NCI-H128 (cell line): ENCODE measurements around the gene G6PC3.

Experiments
- DNase-seq: peaks from one replicate; lab custom pipeline; 2025; ENCODE audit not compliant: unreplicated experiment; lab: John Stamatoyannopoulos, UW

The G6PC3 gene

DNA sequence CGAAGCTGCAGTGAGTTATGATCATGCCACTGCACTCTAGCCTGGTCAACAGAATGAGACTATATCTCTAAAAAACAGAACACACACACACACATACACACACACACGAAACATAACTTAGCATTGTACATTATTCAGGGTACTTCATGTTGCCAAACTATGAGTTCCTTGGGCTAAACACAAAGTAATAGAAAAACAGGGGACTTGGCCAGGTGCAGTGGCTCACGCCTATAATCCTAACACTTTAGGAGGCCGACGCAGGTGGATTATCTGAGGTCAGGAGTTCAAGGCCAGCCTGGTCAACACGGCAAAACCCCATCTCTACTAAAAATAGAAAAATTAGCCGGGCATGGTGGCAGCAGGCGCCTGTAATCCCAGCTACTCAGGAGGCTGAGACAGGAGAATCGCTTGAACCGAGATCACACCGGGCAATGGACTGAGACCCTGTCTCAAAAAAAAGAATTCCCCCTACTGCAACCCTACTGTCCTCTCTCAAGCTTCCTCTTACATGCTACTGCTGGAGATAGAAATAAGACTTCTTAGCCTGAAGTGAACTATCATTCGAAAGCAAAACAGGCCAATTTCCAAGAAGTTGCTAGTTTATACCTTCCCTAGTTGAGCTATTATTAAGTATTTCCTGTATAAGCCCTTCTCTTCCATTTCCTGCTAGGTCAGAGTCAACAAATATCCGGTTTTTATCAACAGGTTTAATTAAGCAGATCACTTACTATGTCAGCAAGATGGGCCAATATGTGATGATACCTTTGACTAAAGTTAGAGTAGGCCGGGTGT is 11.2 kb upstream of the G6PC3 start:
- DNase-seq = no peak

DNA sequence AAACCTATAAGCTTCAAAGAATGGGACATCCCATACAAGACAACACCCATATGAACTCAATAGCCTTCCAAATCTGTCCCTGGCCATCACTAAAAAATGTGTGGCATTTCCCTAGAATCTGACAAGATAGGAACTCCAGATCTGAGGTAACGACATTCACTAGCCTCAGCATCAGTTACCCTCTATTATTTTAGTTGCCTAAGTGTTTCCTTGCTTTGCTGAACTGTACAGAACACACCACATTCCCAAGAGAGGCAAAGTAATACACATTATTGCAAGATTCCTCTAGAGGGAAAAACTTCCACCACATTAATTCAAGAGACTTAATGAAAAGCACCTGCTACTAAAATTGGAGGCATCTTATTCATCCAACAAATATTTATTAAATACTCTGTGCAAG is 9.1 kb upstream of the G6PC3 start:
- DNase-seq = no peak

DNA sequence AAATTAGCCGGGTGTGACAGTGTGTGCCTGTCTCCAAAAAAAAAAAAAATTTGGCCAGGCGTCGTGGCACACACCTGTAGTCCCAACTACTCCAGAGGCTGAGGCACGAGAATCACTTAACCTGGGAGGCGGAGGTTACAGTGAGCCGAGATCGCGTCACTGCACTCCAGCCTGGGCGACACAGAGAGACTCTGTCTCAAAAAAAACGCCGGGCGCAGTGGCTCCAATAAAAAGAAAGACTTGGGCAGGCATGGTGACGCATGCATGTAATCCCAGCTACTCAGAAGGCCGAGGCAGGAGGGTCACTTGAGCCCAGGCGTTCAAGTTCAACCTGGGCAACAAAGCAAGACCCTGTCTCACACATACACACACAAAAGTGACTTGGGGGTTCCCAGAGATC is 7.7 kb upstream of the G6PC3 start:
- no peak for DNase-seq

DNA sequence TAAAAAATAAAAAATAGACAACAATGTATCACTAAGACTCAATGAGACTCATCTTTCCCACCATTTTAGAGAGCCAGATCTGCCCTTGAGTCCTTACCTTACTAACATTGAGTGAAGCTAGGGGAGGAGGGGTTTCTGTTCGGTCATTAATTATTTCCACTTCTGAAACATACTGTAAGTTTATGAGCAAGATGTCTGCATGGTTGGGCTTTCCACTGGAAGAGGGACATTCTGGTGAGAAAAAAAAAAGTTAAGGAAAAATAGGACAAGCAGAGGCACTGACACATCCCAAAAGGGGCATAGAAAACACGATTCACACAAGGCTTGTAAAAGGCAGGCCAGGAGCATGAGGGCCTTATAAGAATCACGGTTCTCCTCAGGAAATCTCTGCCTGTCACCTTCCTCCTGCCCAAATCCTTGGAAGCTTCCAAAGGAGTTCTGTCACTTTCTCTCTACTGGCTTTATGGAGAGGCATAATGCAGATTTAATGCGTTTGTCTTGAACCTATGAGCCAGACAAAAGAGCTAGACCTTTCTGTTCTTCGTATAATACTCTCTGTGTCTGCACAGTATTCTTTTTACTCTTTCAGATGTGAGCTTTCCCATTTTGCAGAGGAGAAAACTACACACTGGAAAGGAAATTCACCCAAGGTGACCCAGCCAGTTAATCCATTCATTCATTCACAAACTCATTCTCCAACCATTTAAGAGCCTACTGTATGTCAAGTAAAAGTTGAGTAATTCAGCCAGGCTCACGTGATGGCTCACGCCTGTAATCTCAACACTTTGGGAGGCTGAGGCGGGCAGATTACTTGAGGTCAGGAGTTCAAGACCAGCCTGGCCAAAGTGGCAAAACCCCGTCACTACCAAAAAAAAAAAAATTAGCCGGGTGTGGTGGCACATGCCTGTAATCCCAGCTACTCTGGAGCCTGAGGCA is 6.6 kb upstream of the G6PC3 start:
- no peak for DNase-seq

DNA sequence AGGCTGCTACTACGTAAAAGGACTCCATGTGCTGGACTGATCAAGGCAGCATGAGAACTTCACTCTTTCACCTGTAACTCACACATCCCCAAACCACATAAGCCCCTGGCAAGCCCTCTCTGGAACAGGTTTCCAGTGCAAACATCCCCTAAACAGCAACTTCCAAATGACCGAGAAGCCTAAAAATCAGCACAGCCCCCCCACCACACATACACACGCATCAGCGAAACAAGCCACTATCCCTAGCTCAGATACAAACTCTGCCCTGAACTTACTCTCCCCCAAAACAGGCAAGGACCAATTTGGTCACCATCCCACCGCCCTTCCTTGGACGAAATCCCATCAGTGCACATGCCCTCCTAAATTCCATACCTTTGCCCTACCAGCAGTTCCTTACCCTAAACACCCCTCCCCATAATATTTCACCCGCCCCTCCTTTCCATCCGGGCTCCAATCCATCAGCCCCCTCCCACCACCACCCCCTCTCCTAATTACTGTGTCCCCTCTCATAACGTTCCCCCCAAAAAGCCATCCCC is 4.8 kb upstream of the G6PC3 start:
- no peak for DNase-seq

DNA sequence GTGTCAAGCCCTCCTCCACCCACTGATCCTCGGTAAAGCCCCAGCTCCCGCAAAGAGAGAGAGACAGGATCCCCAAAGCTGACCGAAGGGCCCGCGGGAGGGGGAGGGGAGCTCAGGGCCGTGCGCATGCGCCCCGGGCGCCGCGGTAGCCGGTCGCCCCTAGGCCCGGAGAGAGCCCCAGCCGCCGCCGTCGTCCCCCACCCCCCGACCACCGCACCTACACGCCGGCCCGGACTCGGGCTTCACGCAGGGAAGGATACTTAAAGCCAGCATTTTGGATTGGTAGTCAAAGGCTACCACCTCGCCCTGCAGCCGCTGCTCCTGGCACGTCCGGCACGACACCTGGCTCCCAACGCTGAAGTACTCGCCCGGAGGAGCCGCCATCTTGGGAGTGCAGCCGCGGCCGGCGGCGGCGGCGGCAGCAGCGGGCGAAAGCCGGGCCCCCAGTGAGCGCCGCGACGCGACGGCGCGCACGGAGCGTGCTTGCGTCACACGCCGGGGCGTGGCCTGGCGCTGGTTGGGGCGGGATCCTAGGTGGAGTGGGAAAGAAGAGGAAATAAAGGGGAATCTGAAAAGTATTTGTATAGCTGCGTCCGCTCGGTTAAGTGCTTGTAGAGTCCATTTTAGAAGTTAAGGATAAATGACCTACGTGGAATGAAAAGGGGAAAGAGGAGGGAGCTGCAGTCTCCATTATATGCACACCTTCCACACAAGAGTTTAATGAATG is 4.2 kb upstream of the G6PC3 start, which contains the start of gene LSM12:
TSS of gene LSM12 (minus strand) at position 468 of the 727 bp plus-strand sequence. CDS start at position 384, 84 bp downstream.
- peak; percentile 37 for DNase-seq

DNA sequence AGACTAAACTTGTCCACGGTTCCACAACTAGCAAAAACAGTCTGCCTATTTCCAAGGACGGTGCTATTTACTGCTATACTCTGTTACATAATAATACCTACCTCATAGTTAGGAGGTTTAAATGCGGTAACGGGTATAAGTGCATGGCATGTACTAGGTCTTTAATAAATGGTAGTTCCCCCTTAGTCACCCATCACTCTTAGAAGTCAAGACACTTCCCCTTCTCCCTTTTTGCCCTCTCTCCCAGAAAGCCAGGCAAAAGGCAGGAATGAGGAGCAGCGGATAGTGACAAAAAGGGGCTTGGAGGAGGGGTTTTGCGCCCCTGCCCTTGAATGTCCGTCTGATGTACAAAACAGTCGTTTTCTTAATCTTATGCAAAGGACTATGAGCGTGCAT is 3.0 kb upstream of the G6PC3 start:
- no peak for DNase-seq

DNA sequence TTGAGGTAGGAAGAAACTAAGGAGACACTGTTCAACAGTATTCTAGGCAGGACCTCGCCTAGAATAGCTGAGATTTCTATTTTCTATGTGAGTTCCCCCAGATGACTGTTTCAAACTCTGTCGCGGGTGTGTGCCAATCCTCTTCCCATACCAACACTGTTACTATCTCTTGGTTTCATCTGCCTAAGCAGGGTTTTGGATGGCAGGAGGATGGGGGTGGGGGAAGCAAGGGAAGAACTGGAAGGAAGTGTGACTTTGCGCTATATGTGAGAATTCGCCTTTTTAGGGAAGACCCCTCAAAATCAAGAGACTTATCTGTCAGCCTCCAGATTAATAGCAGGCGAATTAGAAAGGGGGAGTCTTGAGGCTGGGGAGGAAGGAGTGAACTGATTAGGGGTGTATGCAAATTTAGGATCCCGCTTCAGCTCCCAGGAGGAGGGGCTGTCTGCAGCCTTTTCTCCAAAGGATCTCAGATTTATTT is 521 bp upstream of the G6PC3 start:
- DNase-seq = no peak

DNA sequence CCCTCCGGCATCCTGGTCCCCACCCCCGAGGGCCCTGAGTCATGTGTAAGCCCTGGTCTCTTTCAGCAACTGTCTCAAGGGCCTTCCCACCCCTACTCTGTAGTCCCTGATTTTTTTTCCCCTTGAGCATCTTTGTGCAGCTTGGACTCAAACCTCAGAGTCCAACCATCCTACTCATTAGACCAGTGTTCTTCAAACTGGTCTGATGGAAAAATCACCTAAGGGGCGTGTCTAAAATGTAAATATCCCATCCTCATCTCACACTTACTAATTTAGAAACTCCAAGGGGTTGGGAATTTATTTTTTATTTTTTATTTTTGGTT is 624 bp downstream of the G6PC3 start:
- DNase-seq = no peak

DNA sequence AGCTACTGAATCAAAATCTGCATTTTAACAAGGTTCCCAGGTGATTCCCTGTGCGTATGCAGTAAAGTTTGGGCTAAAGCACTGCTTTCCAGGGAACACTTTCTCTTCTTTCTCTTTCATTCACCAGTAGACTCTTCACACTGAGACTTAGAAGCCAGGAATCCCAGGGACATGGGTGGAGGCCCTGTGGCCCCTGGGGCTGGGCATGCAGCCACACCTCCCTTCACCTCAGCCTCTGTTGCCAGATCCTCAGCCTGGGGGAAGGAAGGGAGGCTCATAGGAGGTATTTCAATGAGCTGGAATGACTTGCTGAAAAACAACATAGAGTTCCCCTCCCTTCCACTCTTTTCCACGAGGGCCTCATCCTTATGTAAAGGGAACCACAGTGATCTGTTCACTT is 1.2 kb downstream of the G6PC3 start:
- no peak for DNase-seq

DNA sequence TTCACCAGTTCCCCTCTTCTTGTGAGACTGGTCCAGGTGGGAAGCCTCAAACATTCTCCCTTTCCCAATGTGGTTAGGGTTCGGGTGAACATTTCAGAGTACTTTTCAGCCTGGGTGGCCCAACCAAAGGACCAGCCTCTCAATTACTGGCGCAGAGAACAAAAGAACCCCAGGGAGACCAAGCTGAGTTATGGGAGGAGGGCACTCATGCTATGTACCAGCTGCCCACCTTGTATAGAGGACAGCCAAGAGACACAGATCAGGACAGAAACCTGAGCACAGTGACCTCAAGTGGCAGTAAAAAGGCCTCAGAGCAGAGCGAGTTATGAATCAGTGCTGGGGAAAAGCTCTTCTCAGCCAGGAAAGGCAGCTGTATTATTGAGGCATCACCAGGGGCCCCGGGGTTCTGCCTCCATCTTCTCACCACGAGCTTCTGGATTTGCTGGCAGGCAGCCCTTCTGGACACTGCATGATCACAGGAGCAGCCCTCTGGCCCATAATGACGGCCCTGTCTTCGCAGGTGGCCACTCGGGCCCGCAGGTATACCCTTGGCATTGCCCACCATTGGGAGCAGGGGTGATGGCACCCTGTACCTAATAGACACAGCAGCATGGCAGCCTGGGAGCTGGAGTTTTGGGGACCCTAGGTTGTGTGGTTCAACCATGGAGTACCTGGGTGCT is 3.8 kb downstream of the G6PC3 start:
- DNase-seq = no peak

DNA sequence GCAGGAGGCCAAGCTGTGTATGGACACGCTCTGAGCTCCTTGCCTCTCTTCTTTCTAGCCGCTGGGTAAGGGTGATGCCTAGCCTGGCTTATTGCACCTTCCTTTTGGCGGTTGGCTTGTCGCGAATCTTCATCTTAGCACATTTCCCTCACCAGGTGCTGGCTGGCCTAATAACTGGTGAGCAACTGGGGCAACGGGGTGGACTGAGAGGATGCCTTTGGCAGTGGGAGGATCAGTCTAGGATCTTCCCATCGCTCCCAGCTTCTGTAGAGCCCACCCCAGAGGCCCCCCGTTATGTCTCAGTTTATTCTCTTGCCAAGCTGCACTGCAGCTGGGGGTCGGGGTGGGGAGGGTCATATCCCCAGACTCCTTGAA is 4.4 kb downstream of the G6PC3 start:
- no peak for DNase-seq

DNA sequence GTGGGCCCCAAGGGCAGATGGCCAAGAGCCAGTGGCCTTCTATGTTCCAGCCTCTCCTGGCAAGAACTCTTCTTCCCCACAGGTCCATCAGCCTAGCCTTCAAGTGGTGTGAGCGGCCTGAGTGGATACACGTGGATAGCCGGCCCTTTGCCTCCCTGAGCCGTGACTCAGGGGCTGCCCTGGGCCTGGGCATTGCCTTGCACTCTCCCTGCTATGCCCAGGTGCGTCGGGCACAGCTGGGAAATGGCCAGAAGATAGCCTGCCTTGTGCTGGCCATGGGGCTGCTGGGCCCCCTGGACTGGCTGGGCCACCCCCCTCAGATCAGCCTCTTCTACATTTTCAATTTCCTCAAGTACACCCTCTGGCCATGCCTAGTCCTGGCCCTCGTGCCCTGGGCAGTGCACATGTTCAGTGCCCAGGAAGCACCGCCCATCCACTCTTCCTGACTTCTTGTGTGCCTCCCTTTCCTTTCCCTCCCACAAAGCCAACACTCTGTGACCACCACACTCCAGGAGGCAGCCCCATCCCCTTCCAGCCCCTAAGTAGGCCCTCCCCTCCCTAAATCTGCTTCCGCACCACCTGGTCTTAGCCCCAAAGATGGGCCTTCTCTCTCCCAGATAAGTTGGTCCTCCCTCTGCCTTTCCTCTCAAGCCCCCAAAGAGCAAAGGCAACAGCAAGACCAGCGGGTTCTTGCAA is 5.2 kb downstream of the G6PC3 start:
- no peak for DNase-seq

DNA sequence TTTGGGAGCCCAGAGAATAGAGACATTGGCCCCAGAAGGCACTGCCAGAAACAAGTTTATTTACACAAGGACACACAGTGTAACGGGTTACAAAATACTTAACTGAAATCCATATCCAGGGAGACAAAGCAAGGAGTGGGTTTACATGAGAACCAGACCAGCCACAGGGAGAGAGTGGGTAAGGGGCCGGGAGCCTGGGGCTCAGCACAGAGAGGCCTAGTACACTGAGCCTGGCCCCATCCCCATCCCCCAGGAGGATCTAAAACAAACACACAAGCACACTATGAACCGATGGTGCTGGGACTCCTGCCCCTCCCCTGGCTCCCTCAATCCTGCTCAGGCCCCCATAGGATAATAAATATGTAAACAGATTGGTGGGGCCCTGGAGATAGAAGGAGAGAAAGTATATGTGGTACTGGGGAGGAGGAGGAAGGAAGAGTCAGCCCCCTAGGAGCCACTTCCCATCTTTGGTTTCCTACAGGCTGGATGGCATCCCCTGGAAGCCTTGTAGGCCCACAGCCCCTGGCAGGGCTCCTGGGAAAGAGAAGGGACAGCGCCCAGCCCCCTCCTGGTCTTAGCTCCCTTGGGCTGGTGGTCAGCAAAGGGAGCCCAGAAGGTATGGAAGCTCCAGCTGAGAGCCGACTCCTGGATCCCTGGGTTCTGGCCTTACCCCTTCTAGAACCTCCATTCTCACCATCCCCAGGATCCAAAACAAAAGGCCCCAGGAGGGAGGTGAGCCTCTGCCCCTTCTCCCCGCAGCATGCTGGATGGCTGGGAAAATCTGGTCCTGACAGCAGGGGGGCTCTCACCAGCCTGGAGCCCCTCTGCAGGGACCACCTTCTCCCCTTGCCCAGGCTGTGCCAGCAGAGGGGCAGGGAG is 6.4 kb downstream of the G6PC3 start:
- DNase-seq = no peak

DNA sequence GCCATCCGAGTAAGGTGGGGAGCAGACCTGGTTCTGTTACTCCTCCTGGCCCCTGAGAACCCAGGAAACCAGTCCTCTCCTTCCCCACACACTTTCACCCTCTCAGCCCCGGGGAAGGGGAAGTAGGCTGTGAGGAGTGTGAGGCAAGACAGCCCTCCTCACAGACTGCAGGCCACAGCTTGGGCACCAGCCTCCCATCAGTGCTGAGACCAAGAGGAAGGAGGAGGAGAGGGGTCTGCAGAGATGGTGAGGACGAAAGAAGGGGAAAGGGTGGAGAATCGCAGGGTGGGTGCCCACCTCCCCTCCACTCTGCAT is 7.0 kb downstream of the G6PC3 start:
- DNase-seq = no peak

DNA sequence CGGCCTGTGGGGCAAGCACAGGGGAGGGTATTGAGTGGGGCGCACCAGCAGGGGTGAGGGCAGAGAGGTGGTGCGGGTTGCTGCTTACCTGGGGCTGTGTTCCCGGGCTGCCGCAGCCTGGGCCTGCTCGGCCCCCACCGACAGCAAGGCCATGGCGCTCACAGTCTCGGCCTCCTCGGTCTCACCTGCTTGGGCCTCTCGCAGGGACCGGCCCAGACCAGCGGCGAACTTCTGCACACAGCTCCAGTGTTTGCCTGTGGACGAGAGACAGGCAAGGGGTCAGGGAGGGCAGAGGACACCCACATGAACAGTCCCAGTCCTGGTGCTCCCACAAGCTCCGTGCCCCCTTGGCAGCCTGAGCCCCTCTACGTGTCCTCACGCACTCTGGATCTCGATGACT is 7.9 kb downstream of the G6PC3 start:
- no peak for DNase-seq

DNA sequence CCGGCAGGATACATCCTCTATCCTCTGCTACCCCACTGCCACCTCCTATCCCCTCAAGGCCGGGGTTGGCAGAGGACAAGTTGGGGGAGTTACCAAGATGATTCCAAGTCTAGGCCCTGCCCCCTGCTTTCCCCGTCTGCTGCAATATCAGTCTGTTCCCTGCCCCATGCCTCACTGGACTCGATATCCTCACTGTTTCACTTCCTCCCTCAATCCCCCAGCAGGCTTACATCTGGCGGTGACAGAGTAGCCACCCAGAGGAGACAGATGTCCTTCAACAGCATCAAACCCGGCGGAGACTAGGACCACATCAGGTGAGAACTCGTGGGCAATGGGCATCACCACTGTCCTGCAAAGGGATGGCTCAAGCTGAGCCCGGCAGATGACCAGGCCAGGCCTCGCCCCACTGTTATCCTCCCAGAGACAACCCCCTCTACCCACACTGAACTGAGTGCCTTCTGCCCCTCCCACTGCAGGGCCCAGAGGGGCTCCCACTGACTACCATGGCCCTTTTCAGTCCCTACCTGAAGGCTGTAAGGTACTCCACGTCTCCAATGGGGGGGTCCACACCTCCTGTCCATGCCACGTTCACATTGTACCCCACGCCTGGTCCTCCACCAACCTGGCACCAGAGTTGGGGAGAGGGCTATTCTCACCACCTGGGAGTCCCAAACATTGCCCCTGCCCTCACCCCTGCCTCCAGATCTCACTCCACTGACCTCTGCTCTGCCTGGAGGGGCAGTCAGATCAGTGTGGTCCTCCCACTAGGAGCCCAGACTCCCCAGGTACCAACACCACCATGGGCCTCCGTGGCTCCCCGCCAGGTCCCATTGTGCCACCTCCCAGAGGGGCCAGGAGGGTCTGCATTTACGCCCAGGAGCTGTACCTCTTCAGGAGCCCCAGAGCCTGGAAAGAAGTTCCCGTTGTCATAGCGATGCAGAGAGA is 9.6 kb downstream of the G6PC3 start:
- DNase-seq = no peak

DNA sequence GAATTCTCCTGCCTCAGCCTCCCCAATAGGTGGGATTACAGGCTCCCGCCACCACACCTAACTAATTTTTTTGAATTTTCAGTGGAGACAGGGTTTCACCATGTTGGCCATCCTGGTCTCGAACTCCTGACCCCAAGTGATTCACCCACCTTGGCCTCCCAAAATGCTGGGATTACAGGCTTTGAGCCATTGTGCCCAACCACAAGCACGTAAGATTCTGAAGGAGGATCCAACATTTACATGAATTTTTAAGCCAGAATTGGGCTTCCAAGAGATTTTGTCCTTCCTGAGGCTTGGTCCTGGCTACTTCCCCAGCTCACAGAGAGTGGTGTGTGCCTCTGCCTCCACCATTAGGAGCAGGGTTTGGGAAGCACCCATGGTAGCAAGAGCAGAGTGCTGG is 11.1 kb downstream of the G6PC3 start:
- no peak for DNase-seq
